Chondrocyte (in vitro differentiated cells): ENCODE results near the gene CEP95. TPM values are rescaled to one million over a fixed set of nuclear protein-coding genes. Genes with fewer than 3 reads are reported as not detected.

ENCODE experiments used
- microRNA-seq: library from miRNA; unstranded; fragments of <30 nt; microRNA quantifications from one replicate; pipeline ENCODE4 v1.2.0, GENCODE V29; 2020; ENCODE audit warnings: borderline number of aligned reads
- total RNA-seq: library from RNA; stranded (reverse); gene quantifications from 3 replicates; pipeline ENCODE4 v1.2.1, GENCODE V29; 2021

Gene CEP95
- total RNA-seq, 1 donor from 2014 or later: 29.6 TPM

Small RNAs within 50 kb of the gene (microRNA-seq; reads per million reads assigned to microRNA genes)
- 3.9 reads per million for gene MIR3064
- gene MIR5047: not detected

Other genes with a start within 250 kb of the CEP95 start
- gene TEX2, start 243.7 kb upstream of the CEP95 start, total RNA-seq: 45.3 to 119 TPM (median 47.3 TPM) in 3 replicates
- gene PECAM1, start 116.1 kb upstream of the CEP95 start, total RNA-seq: 0.15 to 0.34 TPM in 2 of 3 replicates, not detected in the other
- not detected in 3 replicates for gene MILR1, start 57.9 kb upstream of the CEP95 start, total RNA-seq
- gene POLG2, start 9.9 kb upstream of the CEP95 start, total RNA-seq: 10.3 to 13.1 TPM (median 11.7 TPM) in 3 replicates
- gene DDX5, start 688 bp upstream of the CEP95 start, total RNA-seq: 582 to 747 TPM (median 611 TPM) in 3 replicates
- 33.4 to 41.0 TPM (median 36.2 TPM) in 3 replicates for gene SMURF2, start 155.3 kb downstream of the CEP95 start, total RNA-seq